ENCODE data around the gene NEURL1. TPM values are rescaled to one million over a fixed set of nuclear protein-coding genes. Genes with fewer than 3 reads are reported as not detected.
A peak's percentile ranks its signal among the peaks of the same experiment; 100 is the strongest.

NEURL1 gene
- total RNA-seq, 2 donors from 2014 or later: 0.12 TPM; not detected in 1

GRCh38 chr10:103580430-103580829 is 86.9 kb downstream of the NEURL1 start:
- DNase-seq (ENCODE audit: low spot score): no peak
- TF ChIP-seq, protein P1, sequence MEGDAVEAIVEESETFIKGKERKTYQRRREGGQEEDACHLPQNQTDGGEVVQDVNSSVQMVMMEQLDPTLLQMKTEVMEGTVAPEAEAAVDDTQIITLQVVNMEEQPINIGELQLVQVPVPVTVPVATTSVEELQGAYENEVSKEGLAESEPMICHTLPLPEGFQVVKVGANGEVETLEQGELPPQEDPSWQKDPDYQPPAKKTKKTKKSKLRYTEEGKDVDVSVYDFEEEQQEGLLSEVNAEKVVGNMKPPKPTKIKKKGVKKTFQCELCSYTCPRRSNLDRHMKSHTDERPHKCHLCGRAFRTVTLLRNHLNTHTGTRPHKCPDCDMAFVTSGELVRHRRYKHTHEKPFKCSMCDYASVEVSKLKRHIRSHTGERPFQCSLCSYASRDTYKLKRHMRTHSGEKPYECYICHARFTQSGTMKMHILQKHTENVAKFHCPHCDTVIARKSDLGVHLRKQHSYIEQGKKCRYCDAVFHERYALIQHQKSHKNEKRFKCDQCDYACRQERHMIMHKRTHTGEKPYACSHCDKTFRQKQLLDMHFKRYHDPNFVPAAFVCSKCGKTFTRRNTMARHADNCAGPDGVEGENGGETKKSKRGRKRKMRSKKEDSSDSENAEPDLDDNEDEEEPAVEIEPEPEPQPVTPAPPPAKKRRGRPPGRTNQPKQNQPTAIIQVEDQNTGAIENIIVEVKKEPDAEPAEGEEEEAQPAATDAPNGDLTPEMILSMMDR (IDR thresholded peaks at IDR 0.05): no peak
- no peaks in the 10 kb centered on the region for H3K27me3 ChIP-seq
- H3K9me3 ChIP-seq: no peaks in the 10 kb centered on the region
- H3K27ac ChIP-seq: no peak overlapping the region
- H3K4me1 ChIP-seq: peaks cover 0 to 12% of the 10 kb centered on the region in 2 donors
- no peaks in the 10 kb centered on the region for H3K36me3 ChIP-seq
- H3K4me3 ChIP-seq: no peak overlapping the region

DNA sequence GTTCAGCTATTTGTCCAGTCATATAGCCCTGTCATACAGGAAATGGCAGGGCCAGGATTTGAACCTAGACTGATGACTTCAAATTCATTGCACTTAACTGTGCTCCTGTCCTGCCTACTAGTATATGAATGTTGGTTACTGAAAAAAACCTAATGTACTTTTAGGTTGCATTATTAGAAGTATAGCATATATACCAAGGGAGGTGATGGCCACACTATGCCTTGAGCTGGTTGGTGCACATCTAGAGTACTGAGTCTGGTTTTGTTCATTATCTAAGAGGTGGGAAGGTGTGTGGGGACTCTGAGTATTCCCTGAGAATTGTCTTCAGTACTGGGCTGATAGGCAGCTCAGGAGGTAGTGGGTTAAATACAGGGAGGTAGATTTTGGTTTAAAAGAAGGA is 88.0 kb downstream of the NEURL1 start:
- no peak overlapping the region for H3K27ac ChIP-seq

DNA sequence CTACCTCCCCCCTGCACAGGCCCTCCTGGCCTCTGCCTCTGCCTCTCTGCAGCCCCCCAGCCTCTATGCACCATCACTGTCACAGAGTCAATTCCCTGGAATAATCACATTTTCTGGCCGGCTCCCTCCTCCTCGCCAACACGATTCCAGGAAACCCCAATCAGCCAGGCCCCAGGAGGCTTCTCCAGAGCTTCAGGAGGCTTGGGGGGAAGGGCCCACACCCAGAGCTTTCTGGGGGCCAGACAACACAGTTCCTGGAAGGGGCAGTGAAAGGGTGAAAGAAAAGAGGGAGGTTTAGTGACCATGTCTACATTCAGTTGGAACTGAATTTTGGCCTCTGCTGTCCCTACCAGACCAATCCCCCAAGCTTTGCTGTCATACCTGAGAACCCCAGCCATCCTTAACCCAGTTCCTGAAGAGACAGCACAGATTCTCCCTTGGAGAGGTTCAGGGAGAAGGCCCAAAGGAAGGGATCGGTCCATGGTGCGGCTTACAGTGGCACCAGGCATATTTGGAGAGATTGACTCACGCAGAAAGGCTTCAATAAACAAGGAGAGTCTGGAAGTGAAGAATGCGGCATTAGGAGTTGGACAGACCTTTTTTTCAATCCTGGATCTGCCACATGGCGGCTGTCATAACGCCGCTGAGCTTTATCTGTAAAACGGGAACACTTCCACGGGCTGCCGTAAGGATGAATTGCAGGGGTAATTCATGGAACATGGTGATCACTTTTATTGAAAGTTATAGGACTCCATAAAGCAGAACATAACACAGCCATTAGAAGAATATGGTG is 89.0 kb downstream of the NEURL1 start:
- Histone ChIP-seq H3K27ac (no peak overlapping the region), H3K4me3 (no peak overlapping the region), H3K36me3 (no peaks in the 10 kb centered on the region), H3K4me1 (peaks cover 0 to 12% of the 10 kb centered on the region in 2 donors), H3K9me3 (peaks cover 0 to 4% of the 10 kb centered on the region in 2 donors), H3K27me3 (no peaks in the 10 kb centered on the region)
- DNase-seq (ENCODE audit: low spot score): no peak
- TF ChIP-seq, protein P1 (IDR thresholded peaks at IDR 0.05): no peak

More for the DNA sequence above, 88.0 kb downstream of the NEURL1 start:
- H3K4me1 ChIP-seq: peaks cover 0 to 12% of the 10 kb centered on the region in 2 donors
- H3K9me3 ChIP-seq: no peaks in the 10 kb centered on the region
- H3K36me3 ChIP-seq: no peaks in the 10 kb centered on the region
- no peaks in the 10 kb centered on the region for H3K27me3 ChIP-seq
- H3K4me3 ChIP-seq: no peak overlapping the region
- no peak for DNase-seq (ENCODE audit: low spot score)
- TF ChIP-seq, protein P1 (IDR thresholded peaks at IDR 0.05): no peak

- Histone ChIP-seq H3K27me3 (no peaks in the 10 kb centered on the region), H3K36me3 (no peaks in the 10 kb centered on the region), H3K4me3 (peak overlapping the region; percentile 31 to 35), H3K9me3 (peaks cover 0 to 8% of the 10 kb centered on the region in 2 donors), H3K27ac (no peak overlapping the region), H3K4me1 (peaks cover 0 to 12% of the 10 kb centered on the region in 2 donors)
- no peak for DNase-seq (ENCODE audit: low spot score)
- TF ChIP-seq, protein P1 (IDR thresholded peaks at IDR 0.05): no peak
These were observed 90.3 kb downstream of the NEURL1 start for GRCh38 chr10:103583871-103584215.

GRCh38 chr10:103584216-103585010 is 90.9 kb downstream of the NEURL1 start:
- H3K27me3 ChIP-seq: no peaks in the 10 kb centered on the region
- peak overlapping the region; percentile 31 to 35 for H3K4me3 ChIP-seq
- peaks cover 0 to 8% of the 10 kb centered on the region in 2 donors for H3K9me3 ChIP-seq
- no peaks in the 10 kb centered on the region for H3K36me3 ChIP-seq
- TF ChIP-seq, protein P1 (IDR thresholded peaks at IDR 0.05): no peak
- peaks cover 0 to 12% of the 10 kb centered on the region in 2 donors for H3K4me1 ChIP-seq
- no peak overlapping the region for H3K27ac ChIP-seq
- DNase-seq (ENCODE audit: low spot score): no peak

Measured in right atrium auricular region (tissue), 2 donors.